Erythroblast (primary cell): Measurements from ENCODE around the gene EXOC1.
"Not testable (repeated sequence)": the region's sequence is repeated elsewhere in the genome, so short reads cannot be mapped to it uniquely, and the experiment has no call there.

Experiments
- GATA1 ChIP-seq: IDR thresholded peaks from 2 replicates; pipeline ENCODE4 v1.6.1; 2011; ENCODE audit warnings: low read depth, mild to moderate bottlenecking, control low read depth, low read length, moderate library complexity
- POLR2A ChIP-seq: IDR thresholded peaks from 2 replicates; pipeline ENCODE4 v1.6.1; 2011; ENCODE audit warnings: mild to moderate bottlenecking, low read length

- not testable (repeated sequence) for TF ChIP-seq POLR2A, GATA1
Measured at GRCh38 chr4:55841373-55842239, 11.8 kb upstream of the EXOC1 start.
